Measurements from ENCODE around the gene RDH8.

DNA sequence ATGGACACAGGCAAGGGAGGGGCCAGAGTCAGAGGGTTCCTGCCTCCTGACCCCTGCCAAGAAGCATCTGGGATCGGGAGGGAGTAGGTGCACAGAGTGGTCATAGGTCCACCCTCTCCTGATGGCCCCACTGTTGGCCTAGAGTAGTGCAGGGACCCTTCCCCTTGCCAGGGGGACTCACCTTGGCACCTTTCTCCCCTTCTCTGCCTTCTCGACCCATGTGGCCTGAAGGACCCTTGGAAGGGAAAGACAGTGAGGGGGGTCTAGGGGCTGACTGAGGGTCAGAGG lies 43.7 kb upstream of the RDH8 start:
- TF ChIP-seq POLR2A (IDR thresholded peaks at IDR 0.05) (no peak), POLR2AphosphoS5 (IDR thresholded peaks at IDR 0.05) (no peak), EP300 (IDR thresholded peaks at IDR 0.05) (no peak)
- TF ChIP-seq, protein P1, sequence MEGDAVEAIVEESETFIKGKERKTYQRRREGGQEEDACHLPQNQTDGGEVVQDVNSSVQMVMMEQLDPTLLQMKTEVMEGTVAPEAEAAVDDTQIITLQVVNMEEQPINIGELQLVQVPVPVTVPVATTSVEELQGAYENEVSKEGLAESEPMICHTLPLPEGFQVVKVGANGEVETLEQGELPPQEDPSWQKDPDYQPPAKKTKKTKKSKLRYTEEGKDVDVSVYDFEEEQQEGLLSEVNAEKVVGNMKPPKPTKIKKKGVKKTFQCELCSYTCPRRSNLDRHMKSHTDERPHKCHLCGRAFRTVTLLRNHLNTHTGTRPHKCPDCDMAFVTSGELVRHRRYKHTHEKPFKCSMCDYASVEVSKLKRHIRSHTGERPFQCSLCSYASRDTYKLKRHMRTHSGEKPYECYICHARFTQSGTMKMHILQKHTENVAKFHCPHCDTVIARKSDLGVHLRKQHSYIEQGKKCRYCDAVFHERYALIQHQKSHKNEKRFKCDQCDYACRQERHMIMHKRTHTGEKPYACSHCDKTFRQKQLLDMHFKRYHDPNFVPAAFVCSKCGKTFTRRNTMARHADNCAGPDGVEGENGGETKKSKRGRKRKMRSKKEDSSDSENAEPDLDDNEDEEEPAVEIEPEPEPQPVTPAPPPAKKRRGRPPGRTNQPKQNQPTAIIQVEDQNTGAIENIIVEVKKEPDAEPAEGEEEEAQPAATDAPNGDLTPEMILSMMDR (IDR thresholded peaks at IDR 0.05) = no peak
